HEK293 (cell line): ENCODE results near the gene FADS6.

ENCODE experiments used
- PRDM1 ChIP-seq: fragments of 450-650 bp; formaldehyde crosslinking; IDR thresholded peaks from 2 replicates; pipeline ENCODE4; 2016; ENCODE audit warnings: missing biosample characterization, missing genetic modification characterization
- ZNF202 ChIP-seq: fragments of 450-650 bp; formaldehyde crosslinking; IDR thresholded peaks from 2 replicates; pipeline ENCODE4 v1.5.1; 2016; ENCODE audit warnings: missing biosample characterization, missing genetic modification characterization, borderline replicate concordance
- ZNF274 ChIP-seq, 2 experiments: fragments of 200-500 bp in 1 of 2; fragments of 450-650 bp in 1 of 2; sonication (Bioruptor generic) in 1 of 2; formaldehyde crosslinking in 1 of 2; IDR thresholded peaks; 2 replicates each; pipeline versions ENCODE4 v1.5.1 to v1.6.1; 2014 to 2016; ENCODE audit warnings: borderline replicate concordance in 1 of 2, inconsistent platforms in 1 of 2, low read length in 1 of 2, missing biosample characterization in 1 of 2, missing genetic modification characterization in 1 of 2
- ZNF501 ChIP-seq: fragments of 450-650 bp; formaldehyde crosslinking; IDR thresholded peaks from 2 replicates; pipeline ENCODE4 v1.5.1; 2016; ENCODE audit warnings: missing biosample characterization, missing genetic modification characterization
- ZNF843 ChIP-seq: fragments of 450-650 bp; formaldehyde crosslinking; IDR thresholded peaks from 2 replicates; pipeline ENCODE4 v1.5.1; 2016; ENCODE audit warnings: missing biosample characterization, missing genetic modification characterization
- TF ChIP-seq, protein P1 (sequence below): fragments of 450-650 bp; formaldehyde crosslinking; IDR thresholded peaks from 2 replicates; pipeline ENCODE4 v1.5.1; 2016; ENCODE audit warnings: missing biosample characterization, missing genetic modification characterization
- TF ChIP-seq, protein P2 (sequence below): fragments of 450-650 bp; formaldehyde crosslinking; IDR thresholded peaks from 2 replicates; pipeline ENCODE4 v1.5.1; 2016; ENCODE audit warnings: missing biosample characterization, missing genetic modification characterization, borderline replicate concordance

DNA sequence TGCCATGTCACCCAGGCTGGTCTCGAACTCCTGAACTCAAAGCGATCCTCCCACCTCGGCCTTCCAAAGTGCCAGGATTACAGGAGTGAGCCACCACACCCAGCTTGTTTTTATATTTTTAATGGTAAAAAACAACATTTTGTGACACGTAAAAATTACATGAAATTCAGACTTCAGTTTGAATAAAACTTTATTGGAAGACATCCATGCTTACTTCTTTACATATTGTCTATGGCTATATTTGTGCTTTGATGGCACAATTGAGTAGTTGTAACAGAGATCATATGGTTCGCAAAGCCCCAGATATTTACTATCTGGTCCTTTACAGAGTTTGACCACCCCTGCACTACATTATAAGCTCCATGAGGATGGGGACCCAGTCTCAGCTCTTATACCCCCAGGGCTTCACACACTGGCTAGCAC is 18.8 kb downstream of the FADS6 start:
- TF ChIP-seq ZNF274 (IDR thresholded peaks at IDR 0.05; ENCODE audit: low read length), result no peak
- no peak for TF ChIP-seq ZNF274 (tag by site-specific recombination; IDR thresholded peaks at IDR 0.05; ENCODE audit: borderline replicate concordance)
- TF ChIP-seq, protein P1, sequence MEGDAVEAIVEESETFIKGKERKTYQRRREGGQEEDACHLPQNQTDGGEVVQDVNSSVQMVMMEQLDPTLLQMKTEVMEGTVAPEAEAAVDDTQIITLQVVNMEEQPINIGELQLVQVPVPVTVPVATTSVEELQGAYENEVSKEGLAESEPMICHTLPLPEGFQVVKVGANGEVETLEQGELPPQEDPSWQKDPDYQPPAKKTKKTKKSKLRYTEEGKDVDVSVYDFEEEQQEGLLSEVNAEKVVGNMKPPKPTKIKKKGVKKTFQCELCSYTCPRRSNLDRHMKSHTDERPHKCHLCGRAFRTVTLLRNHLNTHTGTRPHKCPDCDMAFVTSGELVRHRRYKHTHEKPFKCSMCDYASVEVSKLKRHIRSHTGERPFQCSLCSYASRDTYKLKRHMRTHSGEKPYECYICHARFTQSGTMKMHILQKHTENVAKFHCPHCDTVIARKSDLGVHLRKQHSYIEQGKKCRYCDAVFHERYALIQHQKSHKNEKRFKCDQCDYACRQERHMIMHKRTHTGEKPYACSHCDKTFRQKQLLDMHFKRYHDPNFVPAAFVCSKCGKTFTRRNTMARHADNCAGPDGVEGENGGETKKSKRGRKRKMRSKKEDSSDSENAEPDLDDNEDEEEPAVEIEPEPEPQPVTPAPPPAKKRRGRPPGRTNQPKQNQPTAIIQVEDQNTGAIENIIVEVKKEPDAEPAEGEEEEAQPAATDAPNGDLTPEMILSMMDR (tag by site-specific recombination), result no peak
- TF ChIP-seq ZNF843 (tag by site-specific recombination), result no peak
- no peak for TF ChIP-seq ZNF501 (tag by site-specific recombination)
- no peak for TF ChIP-seq ZNF202
- TF ChIP-seq PRDM1 (tag by site-specific recombination), result no peak
- TF ChIP-seq, protein P2, sequence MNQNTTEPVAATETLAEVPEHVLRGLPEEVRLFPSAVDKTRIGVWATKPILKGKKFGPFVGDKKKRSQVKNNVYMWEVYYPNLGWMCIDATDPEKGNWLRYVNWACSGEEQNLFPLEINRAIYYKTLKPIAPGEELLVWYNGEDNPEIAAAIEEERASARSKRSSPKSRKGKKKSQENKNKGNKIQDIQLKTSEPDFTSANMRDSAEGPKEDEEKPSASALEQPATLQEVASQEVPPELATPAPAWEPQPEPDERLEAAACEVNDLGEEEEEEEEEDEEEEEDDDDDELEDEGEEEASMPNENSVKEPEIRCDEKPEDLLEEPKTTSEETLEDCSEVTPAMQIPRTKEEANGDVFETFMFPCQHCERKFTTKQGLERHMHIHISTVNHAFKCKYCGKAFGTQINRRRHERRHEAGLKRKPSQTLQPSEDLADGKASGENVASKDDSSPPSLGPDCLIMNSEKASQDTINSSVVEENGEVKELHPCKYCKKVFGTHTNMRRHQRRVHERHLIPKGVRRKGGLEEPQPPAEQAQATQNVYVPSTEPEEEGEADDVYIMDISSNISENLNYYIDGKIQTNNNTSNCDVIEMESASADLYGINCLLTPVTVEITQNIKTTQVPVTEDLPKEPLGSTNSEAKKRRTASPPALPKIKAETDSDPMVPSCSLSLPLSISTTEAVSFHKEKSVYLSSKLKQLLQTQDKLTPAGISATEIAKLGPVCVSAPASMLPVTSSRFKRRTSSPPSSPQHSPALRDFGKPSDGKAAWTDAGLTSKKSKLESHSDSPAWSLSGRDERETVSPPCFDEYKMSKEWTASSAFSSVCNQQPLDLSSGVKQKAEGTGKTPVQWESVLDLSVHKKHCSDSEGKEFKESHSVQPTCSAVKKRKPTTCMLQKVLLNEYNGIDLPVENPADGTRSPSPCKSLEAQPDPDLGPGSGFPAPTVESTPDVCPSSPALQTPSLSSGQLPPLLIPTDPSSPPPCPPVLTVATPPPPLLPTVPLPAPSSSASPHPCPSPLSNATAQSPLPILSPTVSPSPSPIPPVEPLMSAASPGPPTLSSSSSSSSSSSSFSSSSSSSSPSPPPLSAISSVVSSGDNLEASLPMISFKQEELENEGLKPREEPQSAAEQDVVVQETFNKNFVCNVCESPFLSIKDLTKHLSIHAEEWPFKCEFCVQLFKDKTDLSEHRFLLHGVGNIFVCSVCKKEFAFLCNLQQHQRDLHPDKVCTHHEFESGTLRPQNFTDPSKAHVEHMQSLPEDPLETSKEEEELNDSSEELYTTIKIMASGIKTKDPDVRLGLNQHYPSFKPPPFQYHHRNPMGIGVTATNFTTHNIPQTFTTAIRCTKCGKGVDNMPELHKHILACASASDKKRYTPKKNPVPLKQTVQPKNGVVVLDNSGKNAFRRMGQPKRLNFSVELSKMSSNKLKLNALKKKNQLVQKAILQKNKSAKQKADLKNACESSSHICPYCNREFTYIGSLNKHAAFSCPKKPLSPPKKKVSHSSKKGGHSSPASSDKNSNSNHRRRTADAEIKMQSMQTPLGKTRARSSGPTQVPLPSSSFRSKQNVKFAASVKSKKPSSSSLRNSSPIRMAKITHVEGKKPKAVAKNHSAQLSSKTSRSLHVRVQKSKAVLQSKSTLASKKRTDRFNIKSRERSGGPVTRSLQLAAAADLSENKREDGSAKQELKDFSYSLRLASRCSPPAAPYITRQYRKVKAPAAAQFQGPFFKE (tag by site-specific recombination), result no peak
